ENCODE measurements around the gene EMILIN2.
"Not testable (repeated sequence)": the region's sequence is repeated elsewhere in the genome, so short reads cannot be mapped to it uniquely, and the experiment has no call there.

The EMILIN2 gene

DNA sequence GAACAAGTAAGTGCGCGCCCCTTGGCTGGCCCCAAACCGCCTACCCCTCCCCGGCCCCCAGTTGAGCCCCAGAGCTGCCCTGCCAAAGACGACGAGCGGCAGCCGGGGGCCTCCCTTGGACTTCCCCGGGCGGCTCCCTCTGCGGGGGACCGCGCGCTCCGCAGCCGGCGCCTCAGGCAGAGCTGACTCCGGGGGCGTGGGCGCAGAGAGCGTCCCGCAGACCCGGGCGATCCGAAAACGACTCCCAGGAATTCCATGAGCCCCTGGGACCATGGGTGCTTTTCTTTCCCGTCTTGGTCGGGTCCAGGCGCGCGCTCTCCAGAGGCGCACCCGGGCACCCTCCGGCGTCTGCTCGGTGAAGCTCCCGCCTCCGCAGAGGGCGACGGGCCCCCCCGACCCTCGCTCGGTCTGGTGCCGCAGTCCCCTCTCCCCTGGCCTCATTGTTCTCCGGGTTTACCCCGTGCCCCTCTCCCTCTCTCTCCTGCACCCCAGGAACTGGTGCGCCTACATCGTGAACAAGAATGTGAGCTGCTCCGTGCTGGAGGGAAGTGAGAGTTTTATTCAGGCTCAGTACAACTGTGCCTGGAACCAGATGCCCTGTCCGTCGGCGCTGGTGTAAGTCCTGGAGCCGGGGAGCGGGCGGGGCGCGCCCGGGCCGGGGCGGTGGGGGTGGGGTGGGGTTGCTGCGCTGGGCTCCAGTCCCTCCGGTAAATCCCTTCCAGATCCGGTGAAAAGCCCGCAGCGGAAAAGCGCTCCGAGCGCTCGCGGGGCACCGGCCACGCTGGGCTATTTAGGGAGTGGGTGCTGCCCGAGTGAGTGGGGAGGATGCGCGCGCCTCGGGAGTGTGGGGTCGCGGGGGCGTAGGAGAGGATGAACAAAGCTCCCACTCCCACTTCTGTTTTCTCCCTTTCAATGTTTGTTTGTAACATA lies 776 bp downstream of the EMILIN2 start:
- DNase-seq, result peak; percentile 53 to 68

DNA sequence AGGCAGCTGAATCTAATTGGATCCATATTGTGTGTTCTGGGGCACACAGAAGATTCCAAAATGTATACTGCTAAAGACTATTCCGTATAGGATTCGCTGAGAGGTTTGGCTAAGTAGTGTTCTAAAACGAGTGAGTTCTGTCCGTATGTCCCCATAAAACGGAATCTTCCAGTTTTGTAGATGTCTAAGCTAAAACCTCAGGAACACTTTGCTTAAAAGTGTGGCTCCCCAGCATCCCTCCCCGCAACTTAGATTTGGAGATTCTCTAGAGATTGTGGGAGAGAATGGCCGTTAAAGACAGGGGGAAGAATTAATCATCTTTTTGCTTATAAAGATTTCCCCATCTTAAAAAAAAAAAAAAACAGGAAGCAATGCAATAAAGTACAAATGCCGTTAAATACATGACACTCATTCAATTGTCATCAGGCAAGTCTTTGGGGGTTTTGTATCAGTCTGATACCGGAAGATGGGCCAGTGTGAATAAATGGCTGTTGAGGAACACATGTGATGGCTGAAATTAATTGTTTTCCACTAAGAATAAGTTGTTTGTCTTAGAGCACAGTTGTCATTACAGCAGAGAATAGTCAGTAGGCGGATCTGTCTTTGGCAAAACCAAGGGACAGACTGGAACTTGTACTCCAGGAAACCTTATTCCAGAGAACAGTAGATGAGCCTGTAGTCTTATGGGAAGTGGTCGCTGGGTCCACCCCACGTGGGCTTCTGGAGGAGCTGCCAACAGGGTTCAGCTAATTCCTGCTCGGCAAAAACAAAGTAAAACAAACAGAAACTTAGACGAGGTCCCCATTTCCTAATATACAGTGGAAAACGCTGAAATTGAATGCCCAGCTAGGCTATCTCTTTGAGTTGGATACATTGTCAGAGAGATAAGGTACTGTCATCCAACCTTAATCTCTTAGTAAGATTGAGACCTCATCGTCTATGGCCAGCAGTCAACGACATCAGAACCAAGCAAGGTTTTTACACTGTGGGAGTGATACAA lies 1.7 kb downstream of the EMILIN2 start:
- no peak for DNase-seq

DNA sequence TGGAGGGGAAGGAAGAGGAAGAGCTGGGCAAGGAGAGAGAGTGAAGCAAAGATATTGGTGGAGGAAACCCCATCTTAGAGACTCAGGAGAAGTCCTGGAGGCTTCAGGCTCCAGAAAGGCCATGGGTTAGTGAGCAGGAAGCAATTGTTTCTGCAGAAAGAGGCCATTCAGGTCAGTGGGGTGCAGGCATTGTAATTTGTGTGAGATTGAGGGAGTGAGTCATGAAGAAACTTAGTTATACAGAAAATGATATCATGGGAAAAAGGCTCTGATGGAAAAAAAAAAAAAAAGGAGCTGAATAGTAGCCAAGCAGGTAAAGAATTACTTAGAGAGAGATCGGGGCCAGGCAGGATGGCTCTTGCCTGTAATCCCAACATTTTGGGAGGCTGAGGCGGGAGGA lies 4.0 kb downstream of the EMILIN2 start:
- DNase-seq, result peak in 1 of 2 experiments; percentile 38

DNA sequence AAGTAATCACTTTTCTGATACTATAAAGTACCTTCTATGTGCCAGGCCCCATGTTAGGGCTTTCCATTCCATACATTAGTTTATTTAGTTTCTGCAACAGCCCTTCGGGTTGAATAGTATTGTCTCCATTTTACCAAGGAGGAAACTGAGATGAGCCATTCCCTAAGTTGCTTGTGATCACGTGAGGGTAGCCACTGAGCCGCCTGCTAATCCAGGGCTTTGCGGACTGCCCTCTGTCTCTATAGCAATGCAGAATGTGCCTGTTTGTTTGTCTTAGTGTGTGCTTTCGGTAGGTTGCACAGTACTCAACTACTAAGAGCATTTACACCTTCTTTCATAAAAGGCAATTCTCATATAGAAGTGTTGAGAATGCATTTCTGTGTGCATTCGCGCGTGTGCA lies 5.0 kb downstream of the EMILIN2 start:
- DNase-seq, result no peak

DNA sequence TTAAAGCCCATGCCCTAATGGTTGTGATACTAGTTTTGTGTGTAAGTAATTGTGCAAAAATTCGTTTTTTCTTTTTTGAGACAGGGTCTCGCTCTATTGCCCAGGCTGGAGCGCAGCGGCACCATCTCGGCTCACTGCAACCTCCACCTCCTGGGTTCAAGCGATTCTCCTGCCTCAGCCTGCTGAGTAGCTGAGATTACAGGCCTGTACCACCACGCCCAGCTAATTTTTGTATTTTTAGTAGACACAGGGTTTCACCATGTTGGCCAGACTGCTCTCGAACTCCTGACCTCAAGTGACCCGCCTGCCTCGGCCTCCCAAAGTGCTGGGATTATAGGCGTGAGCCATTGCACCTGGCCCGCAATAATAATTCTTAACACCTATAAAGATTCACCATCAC lies 5.7 kb downstream of the EMILIN2 start:
- not testable (repeated sequence) for DNase-seq

DNA sequence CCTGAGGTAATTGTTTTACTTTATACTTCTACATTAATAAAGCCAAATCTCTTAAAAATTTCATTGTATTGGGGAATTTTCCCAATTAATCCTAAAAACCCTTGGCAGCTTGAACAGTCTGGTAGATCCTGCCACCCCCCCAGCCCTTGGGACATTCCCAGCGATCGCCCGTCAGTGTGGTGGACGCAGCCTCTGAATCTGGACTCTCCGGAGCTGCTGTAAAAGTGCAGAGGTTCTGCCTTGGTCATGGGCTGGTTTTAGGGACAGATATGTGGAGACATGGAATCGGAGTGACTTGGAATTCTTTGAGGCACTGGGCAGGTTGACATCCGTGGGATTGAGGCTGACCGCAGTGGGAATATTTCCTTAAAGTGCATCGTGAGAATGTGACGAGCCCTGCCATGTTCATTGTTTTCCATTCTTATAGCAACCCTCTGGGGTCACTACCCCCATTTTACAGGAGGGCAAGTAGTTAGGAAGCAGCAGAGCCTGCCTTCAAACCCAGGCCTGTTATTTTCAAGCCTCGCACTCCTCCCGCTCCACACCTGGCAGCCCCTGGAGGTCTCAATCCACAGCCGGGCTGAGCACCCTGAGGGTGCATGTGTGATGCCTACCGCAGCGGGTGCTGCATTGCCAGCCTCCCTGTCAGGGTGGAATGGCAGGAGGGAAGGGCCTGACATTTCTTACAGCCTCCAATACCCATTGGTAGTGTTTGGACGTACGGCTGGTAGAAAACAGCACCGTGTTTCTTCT lies 6.5 kb downstream of the EMILIN2 start:
- DNase-seq, result no peak

DNA sequence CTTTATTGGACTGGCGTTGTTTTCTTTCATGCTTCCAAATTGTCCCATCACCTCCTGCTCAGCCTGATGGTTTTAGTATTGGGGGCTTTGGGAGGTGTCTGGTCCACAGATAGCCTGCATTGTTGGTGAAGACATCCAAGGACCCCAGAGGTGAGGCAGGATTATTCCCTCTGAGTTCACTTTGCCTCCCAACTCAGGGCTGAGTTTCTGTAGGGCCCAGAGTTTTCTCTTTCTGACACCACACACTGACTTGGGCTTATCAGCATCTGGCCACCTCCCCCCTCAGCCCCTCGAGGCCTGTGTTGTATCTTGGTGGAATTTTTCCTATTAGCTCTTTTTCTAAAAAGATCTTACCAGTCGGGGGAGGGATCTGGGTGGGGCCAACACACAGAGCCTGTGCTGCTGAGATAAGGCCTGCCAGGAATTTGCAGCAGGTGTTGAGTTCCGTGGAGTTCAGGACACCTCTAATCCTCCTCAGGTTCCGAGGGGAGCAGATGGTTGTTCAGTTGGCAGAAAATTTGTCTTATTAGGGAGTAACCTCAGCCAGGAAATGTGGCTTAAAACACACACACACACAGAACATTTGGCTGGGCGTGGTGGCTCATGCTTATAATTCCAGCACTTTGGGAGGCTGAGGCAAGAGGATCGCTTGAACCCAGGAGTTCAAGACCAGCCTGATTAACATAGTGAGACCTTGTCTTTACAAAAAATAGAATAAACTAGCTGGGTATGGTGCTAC lies 7.3 kb downstream of the EMILIN2 start:
- no peak for DNase-seq

DNA sequence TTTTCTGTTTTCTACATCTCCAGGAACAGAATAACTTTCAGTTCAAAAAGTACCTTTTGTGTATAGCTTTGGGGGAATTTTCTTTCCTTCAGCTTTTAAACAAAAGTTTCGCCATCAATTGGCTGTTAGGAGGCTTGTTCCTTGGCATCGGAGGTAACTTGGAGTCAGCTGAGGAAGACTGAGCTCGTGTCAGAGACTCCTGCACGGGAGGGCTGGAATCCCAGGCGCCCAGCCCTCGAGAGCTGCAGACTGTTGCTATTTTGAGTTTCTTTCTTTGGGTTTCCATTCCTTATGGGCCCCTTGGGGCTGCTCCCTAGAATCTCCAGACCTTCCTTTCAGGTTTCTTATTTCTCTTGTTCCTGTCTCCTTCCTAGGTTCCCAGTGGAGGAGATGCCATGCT lies 8.1 kb downstream of the EMILIN2 start:
- DNase-seq, result no peak

DNA sequence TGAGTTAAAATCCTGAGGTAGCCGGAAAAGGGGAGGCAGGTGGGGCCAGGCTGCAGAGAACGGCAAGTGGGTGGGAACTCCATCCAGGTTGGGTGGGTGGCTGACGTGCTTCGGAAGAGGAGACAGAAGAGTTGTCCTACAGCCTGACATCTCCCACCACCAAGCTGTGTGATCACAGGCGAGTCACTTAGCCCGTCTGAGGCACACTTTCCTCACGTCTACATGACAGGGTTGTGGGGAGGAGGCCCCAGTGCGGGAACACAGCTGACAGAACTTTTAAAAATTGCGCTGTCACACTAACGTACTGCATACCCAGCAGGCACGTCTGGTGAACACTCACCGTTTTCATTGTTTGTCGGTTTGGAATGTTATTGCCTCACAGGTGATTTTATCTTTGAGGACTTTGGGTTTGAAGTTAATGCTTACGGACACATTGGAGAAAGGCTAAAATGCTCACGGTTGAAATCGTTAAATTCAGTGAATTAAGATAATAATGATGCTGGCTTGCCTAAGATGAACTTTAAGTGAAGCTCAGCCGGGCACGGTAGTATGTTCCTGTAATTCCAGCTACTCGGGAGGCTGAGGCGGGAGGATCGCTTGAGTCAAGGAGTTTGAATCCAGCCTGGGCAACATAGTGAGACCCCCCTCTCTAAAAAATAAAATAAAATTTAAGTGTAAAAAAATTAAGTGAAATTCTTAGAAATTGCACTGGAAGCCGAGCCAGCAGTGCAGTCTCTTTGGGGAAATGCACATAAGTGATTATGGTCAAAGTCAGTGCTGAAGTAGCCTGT lies 8.9 kb downstream of the EMILIN2 start:
- DNase-seq, result peak in 1 of 2 experiments; percentile 33

DNA sequence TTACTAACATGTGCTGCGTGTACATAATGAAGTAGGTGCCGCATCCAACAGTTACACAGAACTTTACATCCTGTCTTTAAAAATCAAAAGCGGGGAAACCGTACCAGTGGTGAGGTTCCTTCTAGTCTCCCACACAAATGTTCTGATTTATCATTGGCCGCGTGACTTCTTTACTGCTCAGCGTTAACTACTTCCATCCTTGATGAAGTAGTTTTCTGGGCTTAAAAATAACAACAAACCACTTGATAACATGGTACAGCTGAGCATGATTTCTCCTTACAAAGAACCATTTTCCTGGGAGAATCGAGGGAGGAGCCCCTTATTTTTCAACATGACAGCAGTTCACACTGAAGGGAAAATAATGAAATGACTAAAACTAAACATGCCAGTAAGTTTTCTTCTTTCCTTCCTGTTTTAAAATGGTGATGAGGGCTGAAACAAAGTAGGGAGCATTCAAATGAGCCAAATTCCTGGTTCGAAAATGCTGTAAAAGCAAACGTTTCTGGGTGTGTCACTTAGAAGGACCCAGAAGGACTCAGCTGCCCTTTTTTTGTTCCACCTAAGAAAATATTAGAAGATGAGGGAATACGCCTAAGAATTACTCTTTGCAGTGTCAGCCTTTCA lies 9.9 kb downstream of the EMILIN2 start:
- no peak for DNase-seq

DNA sequence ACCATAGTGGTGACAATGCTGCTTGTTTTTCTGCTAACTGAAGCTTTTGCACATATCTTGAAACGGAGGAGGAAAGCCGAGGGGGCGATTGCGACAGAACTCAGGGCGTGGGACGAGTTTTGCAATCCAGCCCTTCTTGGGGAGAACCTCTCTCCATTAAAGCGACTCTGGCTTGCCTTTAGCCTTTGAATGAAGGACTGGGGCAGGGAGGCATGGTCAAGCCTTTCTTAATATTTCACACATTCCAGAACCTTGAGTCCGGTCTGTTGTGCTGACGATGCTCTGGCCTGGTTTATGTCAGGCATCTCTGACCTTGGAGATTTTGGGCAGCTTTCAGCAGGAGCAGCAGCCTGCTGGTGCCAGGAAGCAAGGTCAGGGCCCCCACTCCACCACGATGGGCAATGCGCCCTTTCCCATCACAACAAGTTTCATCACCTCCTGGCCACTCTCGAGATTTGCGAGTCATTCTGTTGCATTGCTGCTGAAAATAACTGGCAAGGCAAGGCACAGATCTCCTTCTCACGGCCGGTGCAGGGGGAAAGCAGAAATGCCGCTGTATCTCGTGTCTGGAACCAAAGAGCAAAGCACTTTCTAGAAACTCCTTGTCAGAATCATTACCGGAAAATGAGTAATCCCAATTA lies 10.8 kb downstream of the EMILIN2 start:
- no peak for DNase-seq

DNA sequence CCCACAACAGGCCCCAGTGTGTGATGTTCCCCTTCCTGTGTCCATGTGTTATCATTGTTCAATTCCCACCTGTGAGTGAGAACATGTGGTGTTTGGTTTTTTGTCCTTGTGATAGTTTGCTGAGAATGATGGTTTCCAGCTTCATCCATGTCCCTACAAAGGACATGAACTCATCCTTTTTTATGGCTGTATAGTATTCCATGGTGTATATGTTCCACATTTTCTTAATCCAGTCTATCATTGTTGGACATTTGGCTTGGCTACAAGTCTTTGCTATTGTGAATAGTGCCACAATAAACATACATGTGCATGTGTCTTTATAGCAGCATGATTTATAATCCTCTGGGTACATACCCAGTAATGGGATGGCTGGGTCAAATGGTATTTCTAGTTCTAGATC lies 13.6 kb downstream of the EMILIN2 start:
- not testable (repeated sequence) for DNase-seq

DNA sequence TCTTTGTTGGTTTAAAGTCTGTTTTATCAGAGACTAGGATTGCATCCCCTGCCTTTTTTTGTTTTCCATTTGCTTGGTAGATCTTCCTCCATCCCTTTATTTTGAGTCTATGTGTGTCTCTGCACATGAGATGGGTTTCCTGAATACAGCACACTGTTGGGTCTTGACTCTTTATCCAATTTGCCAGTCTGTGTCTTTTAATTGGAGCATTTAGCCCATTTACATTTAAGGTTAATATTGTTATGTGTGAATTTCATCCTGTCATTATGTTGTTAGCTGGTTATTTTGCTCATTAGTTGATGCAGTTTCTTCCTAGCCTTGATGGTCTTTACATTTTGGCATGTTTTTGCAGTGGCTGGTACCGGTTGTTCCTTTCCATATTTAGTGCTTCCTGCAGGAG lies 17.2 kb downstream of the EMILIN2 start:
- DNase-seq, result not testable (repeated sequence)

DNA sequence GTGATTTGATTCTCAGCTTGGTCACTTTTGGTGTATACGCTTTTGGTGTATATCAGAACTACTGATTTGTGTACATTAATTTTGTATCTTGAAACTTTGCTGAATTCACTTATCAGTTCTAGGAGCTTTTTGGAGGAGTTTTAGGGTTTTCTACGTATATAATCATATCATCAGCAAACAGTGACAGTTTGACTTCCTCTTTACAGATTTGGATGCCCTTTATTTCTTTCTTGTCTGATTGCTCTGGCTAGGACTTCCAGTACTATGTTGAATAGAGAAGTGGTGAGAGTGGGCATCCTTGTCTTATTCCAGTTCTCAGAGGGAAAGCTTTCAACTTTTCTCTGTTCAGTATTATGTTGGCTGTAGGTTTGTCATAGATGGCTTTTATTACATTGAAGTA lies 19.7 kb downstream of the EMILIN2 start:
- DNase-seq, result not testable (repeated sequence)

DNA sequence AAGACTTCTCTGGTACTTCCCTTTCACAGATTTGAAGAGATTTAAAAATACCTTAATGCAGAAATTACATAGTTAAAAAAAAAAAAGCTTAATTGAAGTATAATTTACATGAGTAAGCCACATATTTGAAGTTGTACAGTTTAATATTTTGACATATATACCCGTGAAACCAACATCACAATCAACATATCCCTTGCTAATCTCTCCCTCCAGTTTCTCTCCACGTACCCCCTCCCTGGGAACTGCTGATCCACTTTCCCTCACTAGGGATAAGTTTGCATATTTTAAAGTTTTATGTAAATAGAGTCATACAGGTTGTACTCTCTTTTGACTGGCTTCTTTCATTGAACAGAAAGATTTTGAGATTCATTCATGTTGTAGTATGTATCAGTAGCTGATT lies 22.4 kb downstream of the EMILIN2 start:
- no peak for DNase-seq

DNA sequence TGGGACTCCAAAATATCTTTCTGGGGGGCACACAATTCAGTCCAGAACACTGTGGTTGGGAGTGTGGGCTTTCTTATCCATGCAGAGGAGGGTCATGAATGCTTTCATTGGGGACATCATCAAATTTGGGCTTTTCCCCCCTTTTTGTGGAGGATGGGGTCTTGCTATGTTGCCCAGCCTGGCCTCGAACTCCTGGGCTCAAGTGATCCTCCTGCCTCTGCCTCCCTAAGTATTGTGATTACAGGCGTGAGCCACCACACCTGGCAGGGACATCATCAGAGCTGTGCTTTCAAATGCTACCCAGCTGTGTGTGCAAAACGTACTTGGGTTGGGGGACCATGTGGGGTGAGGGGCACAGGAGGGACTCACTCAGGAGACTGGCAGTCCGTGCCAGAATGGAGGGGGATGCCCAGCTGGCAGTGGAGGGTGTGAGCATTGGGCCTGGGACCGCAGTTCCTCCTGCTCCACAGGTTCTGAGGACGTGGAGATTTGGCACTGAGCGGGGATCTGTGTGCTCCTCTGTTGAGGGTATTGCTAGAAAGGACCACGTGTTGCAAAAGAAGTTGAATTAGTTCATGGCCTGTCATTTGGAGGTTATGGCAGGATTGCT lies 24.4 kb downstream of the EMILIN2 start:
- no peak for DNase-seq

DNA sequence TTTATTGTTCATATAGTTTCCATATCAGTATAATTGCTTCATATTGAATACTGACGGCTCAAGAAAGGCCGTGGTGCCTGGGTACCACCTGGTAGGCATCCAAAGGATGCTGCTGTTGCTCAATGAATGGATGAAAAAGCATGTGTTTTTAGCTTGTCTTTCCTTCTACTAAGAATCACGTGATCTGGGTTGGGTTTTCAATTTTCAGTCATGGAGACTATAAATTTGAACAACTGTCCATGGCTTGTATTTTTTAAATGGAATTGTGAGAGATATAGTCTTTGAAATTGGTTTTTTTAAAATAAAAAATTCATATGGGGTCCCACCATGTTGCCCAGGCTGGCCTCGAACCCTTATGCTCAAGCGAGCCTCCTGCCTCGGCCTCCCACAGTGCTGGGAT lies 25.3 kb downstream of the EMILIN2 start:
- DNase-seq, result no peak

DNA sequence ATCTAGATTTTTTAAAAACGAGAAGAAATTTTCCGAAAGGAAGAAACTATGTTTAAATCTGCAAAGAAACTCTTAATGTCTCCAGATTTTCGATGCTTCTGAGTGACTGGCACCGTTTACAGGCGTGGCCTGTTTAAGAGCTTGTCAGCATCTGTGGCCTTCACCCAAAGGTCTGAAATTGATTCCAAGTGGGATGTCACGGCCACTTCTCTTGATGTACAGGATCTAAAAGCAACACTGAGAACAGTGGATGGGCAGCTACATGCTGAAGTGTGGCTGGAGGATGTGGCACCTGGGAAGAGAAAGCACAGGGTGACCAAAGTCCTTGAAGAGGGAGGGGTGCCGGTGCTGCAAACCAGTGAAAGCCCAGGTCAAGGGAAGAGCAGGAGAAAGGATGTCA lies 28.0 kb downstream of the EMILIN2 start:
- no peak for DNase-seq

DNA sequence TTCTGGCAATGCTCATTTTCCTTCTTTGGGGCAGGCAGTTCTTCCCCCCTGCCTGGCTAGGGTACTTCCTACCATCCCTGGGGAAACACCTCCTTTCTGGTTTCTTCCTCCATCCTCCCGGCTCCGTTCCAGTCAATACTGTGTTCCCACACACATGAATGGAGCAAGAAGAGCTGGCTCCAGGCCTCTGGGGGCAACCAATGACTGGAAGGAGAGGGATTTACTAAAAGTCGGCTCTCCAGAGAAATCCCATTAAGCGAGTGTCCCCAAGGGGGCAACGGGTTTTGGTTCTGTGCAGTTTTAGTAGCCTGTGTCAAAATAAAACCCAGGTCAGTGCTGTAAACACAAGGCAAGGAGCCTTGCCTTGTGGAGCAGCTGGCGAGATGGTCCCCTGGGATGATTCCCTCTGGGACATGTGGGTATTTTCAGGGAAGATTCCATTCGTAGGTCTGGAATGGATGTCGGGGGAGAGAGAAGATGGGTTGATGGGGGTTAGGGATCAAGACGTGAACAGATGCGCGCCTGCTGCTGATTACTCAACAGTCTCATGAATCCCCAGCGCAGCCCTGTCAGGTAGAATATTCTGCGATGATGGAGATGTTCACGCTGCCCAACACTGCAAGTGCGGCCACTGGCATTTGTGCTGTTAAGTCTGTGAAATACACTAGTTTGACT lies 32.0 kb downstream of the EMILIN2 start:
- DNase-seq, result no peak

Measured in activated T-cell treated with anti-CD3 and anti-CD28 coated beads, Interleukin-2, amount 50 U/mL, for 48 hours (primary cell).